ENCODE results near the gene PLA2G5. TPM values are rescaled to one million over a fixed set of nuclear protein-coding genes. Genes with fewer than 3 reads are reported as not detected.

PLA2G5 gene
- total and polyA plus RNA-seq, 2 of the 8 experiments (the other 6 are each of a cell fraction or from before 2014, with no cell fraction given), result 0.05 TPM; not detected in 1

DNA sequence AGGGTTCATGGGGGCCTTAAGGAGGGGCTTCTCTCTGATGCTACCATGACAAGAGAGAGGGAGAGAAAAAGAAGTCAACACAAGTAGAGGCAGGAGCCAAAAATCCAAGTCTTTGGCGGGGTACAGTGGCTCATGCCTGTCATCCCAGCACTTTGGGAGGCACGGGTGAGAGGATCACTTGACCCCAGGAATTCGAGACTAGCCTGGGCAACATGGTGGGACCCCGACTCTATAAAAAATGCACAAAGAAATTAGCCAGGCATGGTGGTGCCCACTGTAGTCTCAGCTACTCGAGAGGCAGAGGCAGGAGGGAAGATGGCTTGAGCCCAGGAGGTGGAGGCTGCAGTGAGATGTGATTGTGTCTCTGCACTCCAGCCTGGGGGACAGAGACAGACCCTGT is 8.7 kb downstream of the PLA2G5 start (continued):
- TF ChIP-seq SP2 (IDR thresholded peaks at IDR 0.05; ENCODE audit: low read length) (no peak), RBBP5 (IDR thresholded peaks at IDR 0.05; ENCODE audit: borderline replicate concordance, low read depth, low read length) (no peak)
